22Rv1 (cell line): ENCODE results near the gene DAB1.

ENCODE experiments used
- H3K27ac ChIP-seq: fragments of 450-650 bp; 2 replicates; pipeline ENCODE4 v1.5.1; 2017
- CTCF ChIP-seq: fragments of 450-650 bp; IDR thresholded peaks from 2 replicates; pipeline ENCODE4 v1.5.1; 2017; ENCODE audit warnings: mild to moderate bottlenecking
- ZFX ChIP-seq: fragments of 450-650 bp; IDR thresholded peaks from 2 replicates; pipeline ENCODE4 v1.6.1; 2017; ENCODE audit warnings: antibody characterized with exemption, borderline replicate concordance

DAB1 gene

GRCh38 chr1:57111175-57111574 is 312.7 kb downstream of the DAB1 start:
- H3K27ac ChIP-seq = no peak overlapping the region
- no peak for TF ChIP-seq CTCF

- no peak for TF ChIP-seq ZFX
- no peak for TF ChIP-seq CTCF
These were observed 314.0 kb downstream of the DAB1 start for GRCh38 chr1:57109883-57110282.

GRCh38 chr1:57109247-57109646 is 314.6 kb downstream of the DAB1 start:
- H3K27ac ChIP-seq = no peak overlapping the region
- TF ChIP-seq CTCF (no peak), ZFX (no peak)

More at GRCh38 chr1:57109883-57110282, 314.0 kb downstream of the DAB1 start:
- no peak overlapping the region for H3K27ac ChIP-seq

DNA sequence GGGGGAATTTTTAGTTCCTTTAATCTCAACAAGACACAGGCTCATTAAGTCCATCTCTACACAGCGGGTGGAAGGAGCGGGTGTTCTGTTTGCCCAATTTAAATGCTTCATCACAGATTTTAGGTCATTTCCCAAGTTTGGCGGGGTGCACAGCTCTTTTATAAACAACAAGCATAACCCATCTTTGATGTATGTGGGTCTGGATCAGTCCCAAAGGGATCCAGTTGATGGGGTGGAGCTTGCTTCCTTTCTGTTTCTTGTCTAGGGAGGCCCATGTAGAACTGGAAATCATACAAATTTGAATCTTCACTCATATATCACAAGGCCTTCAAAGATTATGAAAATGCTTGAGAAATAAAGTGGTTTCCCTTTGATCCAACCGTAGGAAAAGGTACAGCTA is 317.6 kb downstream of the DAB1 start:
- TF ChIP-seq ZFX (no peak), CTCF (no peak)

GRCh38 chr1:57102561-57103326 is 321.1 kb downstream of the DAB1 start:
- TF ChIP-seq CTCF (no peak), ZFX (no peak)

More for the DNA sequence above, 317.6 kb downstream of the DAB1 start:
- H3K27ac ChIP-seq = no peak overlapping the region

GRCh38 chr1:57101209-57101608 is 322.7 kb downstream of the DAB1 start:
- no peak overlapping the region for H3K27ac ChIP-seq
- TF ChIP-seq ZFX = no peak
- no peak for TF ChIP-seq CTCF

More at GRCh38 chr1:57102561-57103326, 321.1 kb downstream of the DAB1 start:
- H3K27ac ChIP-seq = no peak overlapping the region

DNA sequence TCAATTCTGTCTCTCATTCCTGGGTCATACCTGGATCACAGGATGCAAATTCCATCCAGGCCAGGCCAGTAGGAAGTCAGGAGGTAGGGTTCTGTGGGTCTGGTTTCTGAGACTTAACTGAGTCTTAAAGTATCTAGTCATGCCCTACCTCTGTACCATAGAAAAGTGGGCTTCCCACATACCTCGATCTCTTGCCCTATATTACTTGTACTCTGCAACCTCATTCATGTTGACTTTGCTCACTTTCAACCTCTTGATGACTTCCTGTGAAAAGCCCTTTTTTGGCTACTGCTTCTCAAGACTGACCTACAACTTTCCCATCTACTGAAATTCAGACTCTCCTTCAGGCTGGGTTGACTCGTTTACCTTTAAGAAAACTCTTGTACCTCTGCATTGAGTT is 329.1 kb downstream of the DAB1 start:
- no peak overlapping the region for H3K27ac ChIP-seq
- TF ChIP-seq ZFX (no peak), CTCF (no peak)
